Stimulated activated CD4-positive, alpha-beta T cell treated with anti-CD3 and anti-CD28 coated beads, Interleukin-1b, Interleukin-23, amount 100 ng/mL, for 24 hours (primary cell): Measurements from ENCODE around the gene DOCK4.

Experiments
- DNase-seq, 4 experiments: peaks; one replicate each; pipeline ENCODE4 v3.0.0-alpha.2; 2020; ENCODE audit warnings: low read depth in 4 of 4, low spot score in 1 of 4

DOCK4 gene

GRCh38 chr7:112082306-112082705 lies 123.9 kb downstream of the DOCK4 start:
- no peak for DNase-seq

- DNase-seq, result no peak
Measured at GRCh38 chr7:112081778-112082177, 124.4 kb downstream of the DOCK4 start.

DNA sequence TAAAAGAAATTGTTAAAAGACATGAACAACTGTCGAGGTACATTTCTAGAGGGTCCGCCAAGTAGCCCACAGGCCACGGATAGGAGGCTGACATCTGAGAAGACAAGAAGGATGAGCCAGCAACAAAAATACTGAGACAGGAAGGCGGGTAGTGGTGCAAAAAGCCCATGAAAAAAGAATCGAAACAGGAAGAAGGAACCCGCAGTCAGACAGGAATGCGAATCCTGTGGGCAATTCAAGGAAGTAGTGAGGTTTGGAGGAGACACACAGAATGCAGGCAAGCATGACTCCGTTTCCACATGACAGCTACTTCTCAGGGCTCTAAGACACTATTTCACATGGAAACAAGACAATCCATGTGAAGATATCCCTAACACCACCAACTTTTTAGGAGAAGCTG lies 125.2 kb downstream of the DOCK4 start:
- DNase-seq, result no peak

- no peak for DNase-seq
Measured at GRCh38 chr7:112080441-112080840, 125.8 kb downstream of the DOCK4 start.

- no peak for DNase-seq
Measured at GRCh38 chr7:112079673-112080072, 126.5 kb downstream of the DOCK4 start.

- no peak for DNase-seq
Measured at GRCh38 chr7:112079122-112079521, 127.1 kb downstream of the DOCK4 start.

DNA sequence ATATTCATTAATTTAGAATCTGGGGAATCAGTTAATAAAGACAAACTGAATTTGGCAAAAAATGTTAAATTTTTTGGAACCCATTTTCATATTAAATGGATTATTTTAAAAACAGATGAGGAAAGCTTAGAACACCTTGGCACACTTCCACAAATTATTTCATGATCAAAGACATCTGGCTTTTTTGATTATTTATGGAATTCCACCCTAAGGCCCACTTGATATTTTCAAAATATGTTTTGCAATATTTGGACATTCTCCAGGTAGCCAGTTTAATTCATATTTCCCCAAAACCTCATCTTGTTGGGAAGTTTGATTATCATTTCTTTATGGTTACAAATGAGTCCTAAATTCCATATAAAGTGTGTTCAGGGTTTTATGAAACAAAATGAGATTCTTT lies 129.9 kb downstream of the DOCK4 start:
- DNase-seq, result no peak

- no peak for DNase-seq
Measured at GRCh38 chr7:112074464-112074863, 131.7 kb downstream of the DOCK4 start.

DNA sequence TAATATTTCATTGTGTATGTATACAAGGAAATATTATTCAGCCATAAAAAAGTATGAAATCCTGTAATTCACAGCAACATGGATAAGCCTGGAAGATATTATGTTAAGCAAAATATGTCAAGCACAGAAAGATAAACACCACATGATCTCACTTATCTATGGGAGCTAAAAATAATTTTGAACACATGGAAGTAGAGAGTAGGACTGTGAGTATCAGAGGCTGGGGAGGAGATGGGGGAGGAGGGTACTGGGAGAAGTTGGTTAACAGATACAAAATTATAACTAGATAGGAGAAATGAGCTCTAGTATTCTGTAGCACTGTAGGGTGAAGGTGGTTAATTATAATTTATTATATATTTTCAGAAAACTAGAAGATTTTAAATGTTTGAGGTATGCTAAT lies 132.7 kb downstream of the DOCK4 start:
- DNase-seq, result no peak

DNA sequence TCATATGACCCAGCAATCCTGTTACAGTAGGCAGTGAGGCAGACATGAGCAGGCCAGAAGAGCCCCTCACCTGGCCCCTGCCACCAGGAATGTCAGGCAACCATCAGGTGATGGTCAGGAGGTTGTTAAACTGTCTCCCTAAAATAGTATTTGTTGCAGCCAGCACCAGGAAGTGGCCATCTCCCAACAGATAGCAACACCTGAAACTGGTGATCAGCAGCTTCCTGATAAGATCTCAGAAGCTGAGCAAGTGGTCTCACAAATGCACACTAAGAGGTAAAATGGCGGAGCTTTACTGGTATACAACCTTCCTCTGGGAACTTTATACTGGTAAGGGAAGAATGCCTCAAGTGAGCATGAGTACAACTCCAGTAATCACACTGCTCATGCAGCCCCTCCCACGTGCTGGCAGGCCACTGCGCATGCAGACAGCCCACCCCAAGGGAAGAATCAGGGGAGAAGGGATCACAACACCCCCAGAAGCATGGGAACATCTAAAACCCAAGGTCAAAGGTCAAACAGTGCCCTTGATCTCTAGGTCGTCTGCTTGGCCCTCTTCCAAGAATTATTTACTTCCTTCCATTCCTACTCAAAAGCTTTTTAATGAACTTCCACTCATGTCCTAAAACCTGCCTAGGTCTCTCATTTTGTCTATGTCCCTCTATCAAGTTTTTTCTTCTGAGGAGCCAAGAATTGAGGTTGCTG lies 133.5 kb downstream of the DOCK4 start:
- DNase-seq, result no peak

- no peak for DNase-seq
Measured at GRCh38 chr7:112071856-112072255, 134.3 kb downstream of the DOCK4 start.

GRCh38 chr7:112070674-112071256 lies 135.4 kb downstream of the DOCK4 start:
- no peak for DNase-seq

DNA sequence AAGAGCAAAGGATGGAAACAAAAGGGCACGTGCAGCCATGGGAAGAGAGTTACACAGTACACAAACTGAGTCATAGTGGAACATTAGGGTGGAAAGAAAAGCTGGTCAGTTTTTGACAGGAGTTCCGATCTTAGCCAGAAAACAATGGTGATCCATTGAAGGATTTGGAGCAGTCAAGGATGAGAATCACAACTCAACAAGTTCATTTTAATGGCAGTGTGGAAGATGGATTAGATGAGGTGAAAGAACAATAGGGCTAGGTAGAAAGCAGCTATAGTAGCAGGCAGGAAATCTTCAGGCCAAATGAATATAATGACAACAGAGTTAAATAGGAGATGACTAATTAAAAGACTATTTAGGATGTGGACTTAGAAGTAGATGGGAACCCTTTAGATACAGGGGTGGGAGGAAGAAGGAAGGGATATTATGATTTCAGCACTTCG lies 136.3 kb downstream of the DOCK4 start:
- DNase-seq, result no peak

GRCh38 chr7:112068967-112069366 lies 137.2 kb downstream of the DOCK4 start:
- DNase-seq, result no peak

DNA sequence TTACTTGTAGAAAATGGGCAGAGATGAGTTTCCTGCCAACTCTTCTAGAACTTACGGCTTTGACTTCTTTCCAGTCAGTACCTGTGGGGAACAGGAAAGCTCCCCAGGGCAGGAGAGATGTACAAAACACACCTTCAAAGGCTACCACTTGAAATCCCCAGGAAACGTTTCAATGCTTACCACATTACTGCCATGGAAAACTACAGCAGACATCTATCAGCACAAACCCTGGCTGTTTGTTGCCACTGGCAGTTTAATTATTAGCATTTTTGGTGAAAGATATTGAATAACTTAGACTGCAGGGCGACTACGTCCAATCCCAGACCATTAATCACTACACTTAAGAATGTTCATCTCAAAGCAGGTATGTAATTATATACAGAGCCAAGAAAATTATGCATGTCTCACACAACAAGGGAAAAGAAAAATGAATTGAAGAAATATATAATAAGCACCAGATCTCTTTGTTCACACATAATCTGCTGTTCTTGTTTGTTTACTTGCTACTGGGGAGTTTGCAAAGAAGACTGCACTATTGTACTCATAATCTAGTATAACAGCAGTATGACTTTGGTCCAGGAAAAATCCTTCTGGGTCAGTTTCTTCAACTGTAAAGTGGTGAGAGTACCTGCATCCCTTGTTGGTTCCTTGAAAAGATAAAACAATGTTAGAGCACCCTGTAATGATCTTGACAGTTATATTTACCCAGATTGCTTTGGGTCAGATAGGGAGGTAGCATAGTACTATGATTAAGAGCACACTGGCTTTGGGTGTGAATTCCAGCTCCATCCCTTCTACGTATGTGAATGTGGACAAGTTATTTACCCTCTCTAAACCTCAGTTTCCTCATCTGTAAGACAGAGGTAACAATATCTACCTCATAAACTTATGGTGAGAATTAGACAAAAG lies 138.3 kb downstream of the DOCK4 start:
- no peak for DNase-seq

- DNase-seq, result no peak
Measured at GRCh38 chr7:112067200-112067599, 139.0 kb downstream of the DOCK4 start.

DNA sequence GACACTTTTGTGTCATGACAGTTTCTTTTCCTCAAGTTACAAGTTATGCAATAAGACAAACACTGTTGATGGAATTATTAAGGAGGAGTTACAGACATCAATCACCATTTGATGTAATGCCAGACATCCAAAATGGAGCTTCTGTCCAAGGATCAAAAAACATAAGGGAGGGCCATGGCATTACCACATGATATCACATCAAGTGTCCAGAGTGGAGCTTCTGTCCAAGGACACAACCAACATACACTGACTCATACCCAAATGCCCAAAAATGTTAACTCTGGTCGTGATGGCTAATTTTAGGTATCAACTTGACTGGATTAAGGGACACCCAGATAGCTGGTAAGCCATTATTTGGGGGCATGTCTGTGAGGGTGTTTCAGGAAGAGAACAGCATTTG lies 140.4 kb downstream of the DOCK4 start:
- DNase-seq, result no peak

GRCh38 chr7:112064627-112065385 lies 141.4 kb downstream of the DOCK4 start:
- DNase-seq, result no peak

- no peak for DNase-seq
Measured at GRCh38 chr7:112063974-112064373, 142.2 kb downstream of the DOCK4 start.

DNA sequence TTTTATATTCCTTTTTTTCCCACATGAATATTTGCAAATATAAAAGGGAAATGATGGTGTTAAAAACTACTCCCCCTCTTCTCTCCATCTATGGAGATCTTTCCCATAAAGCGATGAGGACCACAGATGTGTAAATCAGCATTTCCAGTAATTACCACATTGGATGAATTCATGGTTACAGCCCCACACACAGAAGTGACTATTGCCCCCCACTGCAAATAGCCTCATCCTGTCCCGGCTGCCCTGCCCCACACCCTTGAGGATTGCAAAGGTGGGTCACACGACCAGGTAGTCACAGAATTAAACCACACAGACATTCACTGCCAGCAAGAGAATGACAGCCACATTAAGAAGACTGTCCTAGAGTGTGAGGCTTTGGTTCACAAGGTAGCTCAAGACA lies 145.1 kb downstream of the DOCK4 start:
- DNase-seq, result no peak

GRCh38 chr7:112060625-112061024 lies 145.6 kb downstream of the DOCK4 start:
- no peak for DNase-seq
